Activated CD8-positive, alpha-beta memory T cell treated with anti-CD3 and anti-CD28 coated beads, Interleukin-2, amount 50 U/mL, for 4 hours (primary cell): Measurements from ENCODE around the gene ZNF789.
"Not testable (repeated sequence)": the region's sequence is repeated elsewhere in the genome, so short reads cannot be mapped to it uniquely, and the experiment has no call there.

Experiments used
- DNase-seq: peaks from one replicate; pipeline ENCODE4 v3.0.0-alpha.2; 2020

The ZNF789 gene

DNA sequence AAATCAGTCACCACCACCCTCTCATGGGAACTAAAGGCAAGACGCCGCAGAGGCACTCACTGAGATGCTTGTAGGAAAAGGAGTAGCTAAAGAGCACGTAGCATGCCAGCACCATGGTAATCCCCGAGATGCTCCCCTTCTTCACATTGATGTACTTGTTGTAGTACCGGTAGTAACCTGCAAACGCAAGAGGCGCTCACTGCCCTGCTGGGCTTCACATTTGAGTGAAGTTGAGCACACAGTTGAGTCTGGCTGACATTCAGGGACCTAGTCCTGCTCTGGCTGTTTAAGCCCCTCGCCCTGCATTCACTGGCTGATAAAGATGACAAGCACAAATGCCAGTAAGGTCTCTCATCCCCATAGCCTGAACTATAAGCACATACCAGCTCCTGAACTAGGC lies 13.6 kb upstream of the ZNF789 start:
- no peak for DNase-seq

DNA sequence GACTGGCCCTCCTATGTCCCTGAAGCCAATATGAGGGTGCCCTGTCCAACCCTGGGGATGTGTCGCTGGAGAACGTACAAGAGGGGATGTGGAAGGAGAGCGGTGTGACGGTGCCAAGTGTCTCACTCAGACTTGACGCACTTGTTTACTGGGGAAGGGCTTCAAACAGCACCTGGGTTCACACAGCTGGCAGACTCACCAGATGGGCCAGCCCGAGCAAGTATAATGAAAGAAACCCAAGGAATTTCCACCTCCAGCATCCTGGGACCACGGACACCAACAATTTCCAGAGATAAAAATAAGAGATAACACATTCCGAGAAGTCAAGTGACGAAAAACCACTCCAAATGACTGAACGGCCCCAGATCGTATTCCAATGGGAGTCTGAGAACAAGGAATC lies 12.0 kb upstream of the ZNF789 start:
- no peak for DNase-seq

DNA sequence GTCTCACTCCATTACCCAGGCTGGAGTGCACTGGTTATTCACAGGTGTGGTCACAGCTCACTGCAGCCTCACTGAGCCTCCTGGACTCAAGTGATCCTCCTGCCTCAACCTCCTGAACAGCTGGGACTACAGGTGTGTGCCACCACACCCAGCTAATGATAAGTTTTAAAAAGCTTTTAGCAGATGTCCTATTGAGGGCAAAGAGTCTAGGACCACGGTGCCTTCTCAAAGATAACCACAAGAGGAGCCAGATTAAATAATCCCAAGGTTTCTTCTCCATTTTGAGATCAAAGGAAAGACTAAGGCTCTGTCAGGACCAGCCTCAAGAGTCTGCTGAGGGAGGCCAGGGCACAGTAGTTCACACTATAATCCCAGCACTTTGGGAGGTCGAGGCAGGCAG lies 11.5 kb upstream of the ZNF789 start:
- DNase-seq, result no peak

DNA sequence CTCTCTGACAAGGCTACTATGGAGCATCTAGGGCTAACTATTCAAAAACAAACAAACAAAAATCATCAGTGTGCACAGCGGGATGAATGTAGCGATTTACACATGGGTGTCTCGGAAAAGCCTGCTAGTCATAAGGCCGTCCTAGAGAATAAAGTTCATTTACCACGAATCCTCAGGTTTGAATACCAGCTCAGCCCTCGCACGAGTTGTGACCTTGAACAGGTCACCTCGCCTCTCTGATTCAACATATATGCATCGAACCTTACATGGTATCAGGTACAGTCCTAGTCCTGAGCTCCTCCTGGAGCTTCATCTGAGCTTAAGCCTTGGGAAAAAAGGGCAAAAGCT lies 7.3 kb upstream of the ZNF789 start:
- DNase-seq, result no peak

DNA sequence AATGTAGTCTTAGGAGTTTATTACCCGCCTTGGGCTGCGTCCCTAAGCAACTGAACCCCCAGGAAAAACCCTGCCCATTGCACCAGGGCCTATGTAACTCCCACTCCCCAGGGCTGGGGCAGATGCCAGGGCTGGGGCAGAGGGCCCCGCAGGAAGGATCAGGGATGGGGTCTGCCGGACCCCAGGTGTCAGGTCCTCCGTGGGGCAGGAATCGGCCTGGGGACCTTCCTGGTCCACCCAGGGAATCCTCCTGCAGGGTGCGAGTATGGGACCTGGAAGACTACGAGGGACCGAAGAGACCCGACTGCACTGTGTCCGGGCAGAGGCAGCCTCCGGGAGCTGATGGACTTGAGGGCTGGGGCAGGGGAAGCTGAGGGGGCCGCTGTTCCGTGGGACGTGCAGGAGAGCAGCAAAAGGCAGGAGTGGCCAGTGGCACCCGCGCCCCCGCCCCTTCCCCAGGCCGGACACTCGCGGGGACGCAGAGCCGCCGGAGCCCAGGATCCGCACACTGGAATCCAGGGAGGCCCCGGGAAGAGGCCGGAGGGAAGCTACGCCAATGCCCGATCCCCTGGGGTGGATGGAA lies 4.3 kb upstream of the ZNF789 start:
- DNase-seq, result no peak

DNA sequence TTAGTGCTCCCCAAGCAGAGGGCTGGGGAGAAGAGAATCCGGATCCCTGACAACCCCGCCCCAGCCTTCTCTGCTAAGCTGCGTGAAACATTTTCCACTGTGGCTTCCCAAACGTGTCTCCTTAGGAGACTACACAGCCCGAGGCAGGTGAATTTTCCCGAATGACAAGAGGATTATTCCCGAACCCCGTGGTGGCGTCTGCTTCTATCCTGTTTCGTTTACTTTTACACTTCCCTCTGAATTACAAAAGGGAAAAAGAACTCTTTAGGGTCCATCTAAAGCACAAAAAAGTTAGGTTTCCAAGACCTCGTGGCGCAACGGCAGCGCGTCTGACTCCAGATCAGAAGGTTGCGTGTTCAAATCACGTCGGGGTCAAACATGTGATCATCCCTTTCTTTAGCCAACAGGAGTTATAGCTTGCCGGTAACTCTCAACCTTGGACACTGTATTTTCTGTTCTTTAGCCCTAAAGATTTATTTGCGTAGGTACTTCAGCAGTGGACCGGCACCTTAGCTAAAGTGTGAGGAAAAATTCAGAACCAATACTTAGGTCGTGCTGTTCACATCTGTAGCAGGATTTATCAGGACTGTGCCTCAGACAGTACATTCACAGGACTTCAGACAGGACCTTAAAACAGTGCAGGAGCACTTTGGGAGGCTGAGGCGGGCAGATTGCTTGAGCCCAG lies 3.2 kb upstream of the ZNF789 start:
- no peak for DNase-seq

DNA sequence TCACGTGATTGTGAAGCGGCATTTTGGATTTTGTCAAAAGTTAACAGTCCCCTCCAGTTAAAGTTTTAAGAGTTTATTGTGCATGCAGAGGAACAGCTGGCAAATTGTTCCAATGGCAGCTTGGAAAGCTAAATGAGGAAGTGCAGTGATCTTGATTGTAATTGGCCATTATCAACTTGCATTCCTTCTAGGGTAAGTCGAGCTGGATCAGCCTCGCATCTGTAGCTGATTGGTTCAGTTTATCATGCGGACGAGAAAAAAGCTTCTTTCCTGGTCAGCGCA lies 566 bp downstream of the ZNF789 start:
- DNase-seq, result no peak

DNA sequence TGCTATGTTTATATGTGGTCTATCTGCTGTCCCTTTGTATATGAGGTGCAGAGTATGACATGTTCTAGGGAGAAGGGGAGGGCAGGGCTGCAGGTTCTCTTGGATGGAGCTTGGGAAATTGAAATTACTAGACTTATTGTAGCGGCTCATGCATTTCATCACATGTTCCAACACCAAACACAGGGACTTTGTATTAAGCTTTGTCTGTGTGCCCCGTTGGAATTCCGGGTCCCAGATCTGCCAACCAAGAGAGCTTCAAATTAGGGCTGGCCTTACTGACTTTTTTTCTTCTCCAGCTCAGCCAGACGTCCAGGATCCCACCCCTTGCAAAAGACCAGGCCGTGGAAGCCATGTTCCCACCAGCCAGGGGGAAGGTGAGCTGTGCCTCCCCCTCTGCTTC lies 3.4 kb downstream of the ZNF789 start:
- no peak for DNase-seq

DNA sequence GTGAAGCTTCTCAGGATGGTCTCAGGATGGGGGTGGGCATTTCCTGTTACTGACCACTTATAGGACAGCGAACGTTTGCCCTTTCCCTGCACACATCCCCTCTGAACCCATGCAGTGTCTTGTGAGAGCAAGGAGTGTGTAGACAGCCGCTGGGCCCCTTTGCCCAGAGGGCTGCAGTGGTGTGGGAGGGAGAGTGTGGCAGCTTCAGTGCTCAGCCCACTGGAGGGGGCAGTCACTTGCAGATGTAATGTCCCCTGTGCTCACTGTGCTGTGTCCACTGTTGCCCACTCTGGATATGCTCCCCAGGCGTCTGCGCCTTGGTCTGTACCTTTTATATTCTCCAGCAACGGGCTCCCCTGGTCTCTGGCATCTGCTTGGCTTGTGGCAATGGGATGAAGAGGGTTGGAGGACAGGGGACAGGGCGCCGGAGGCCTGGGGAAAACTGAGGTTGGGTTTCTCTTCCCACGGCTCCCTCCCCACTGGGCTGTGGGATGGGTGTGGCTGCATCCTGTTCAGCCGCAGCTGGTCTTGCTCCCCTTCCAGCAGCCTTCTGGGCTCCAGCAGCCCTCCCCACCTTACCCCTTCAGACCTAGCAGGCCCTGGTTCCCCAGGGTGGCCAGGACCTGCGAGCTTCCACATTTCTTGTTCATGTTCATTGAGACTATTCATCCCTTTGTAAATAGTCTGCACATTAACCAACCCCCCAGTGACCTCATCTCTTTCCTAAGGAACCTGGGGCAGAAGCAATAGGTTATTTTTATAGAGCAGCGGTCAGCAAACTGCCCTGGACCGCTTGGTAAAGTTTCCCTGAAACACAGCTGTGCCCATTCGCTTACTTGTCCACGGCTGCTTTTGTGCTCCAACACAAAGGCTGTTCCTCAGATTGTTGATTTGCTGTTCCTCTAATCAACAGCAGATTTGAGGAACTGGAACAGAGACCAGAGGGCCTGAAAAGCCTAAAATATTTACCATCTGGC lies 6.1 kb downstream of the ZNF789 start:
- DNase-seq, result no peak

DNA sequence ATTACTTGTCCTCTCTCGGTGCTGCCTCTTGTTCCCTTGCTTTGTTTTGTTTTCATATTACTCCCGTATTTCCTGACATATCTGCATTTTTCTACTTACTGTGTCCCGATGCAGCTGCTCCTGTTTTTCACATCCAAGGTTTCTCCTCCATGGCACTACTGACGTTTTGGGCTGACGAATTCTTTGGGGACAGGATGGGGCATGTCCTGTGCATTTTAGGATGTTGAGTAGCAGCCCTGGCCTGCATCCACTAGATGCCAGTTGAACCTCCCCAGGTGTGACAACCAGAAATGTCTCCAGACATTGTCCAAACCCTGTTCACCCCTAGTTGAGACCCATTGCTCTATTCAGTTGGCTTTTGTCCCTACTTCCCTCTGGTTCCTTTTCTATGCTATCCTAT lies 12.4 kb downstream of the ZNF789 start:
- DNase-seq, result no peak

DNA sequence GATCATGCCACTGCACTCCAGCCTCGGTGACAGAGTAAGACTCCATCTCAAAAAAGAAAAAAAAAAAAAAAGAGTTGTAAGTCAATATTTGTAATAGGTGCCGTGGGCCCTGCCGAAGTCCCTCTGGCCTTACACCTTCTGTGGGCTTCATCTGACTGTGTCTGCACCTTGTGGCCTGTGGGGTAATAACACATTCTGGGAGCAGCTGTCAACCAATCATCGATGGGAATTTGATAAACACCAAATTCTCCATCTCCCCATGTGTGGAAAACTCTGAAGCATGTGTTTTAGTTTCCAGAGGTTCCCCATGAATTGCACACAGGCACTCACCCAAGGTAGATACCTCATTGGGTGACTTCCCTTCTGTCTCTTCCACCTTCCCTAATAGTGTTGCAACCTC lies 16.5 kb downstream of the ZNF789 start:
- no peak for DNase-seq

DNA sequence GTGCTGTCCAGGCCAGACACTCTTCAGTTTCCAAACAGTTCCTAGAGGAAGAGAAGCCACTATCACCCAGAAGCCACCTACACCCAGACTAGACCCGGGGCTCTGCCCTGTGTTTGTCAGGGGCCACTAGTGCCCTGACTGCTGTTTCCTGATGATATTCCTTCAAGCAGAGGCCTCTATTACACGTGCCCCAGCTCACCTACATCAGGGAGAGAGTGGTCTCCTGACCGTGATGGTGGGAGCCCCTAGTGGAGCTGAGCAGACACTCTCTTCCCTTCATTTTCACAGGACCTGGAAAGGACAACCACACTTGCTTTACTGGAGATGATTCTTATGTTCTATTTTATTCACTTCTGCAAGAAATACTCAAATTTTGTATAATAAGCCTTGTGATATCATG lies 18.2 kb downstream of the ZNF789 start:
- DNase-seq, result no peak

DNA sequence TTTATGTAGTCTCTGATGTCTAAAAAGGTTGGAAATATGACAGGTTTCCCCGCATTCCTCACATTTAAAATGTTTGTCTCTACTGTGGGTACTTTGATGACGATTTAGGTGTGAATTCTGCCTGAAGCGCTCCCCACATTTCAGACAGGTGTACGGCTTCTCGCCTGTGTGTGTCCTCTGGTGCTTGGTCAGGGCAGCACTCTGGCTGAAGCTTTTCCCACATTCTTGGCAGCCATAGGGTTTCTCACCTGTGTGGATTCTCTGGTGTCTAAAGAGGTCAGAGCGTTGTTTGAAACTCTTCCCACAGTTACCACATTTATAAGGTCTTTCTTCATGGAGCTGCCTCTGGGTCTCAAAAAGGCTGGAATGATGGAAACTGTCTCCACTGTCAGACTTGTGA lies 21.1 kb downstream of the ZNF789 start:
- no peak for DNase-seq

DNA sequence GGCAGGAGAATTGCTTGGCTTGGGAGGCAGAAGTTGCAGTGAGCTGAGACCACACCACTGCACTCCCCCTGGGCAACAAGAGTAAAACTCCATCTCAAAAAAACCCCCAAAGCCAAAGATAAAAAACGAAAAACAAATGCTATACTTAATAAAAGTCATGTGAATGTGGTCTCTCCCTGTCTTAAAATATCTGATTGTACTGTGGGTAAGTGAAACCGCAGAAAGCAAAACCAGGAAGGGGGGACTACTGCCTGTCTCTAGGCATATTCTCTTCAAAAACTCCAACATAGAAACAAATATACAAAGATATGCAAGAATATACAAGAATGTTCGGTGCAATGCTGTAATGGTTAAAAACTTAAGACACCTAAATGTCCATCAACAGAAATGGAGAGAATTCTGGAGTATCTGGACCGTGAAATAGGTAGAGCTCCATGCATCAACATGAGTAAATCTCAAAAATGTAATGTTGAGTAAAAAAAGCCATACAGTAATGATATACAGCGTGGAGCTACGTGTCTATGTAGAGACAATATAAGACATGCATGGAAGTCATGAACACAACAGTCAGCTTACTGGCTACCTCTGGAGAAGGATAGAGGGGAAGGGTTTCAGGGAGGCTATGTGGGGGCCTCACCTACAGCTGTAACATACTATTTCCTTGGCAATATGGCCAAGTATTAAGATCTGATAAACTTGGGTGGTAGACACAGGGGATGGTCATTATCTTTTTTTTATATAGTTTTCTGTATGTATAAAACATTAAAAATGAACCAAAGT lies 25.3 kb downstream of the ZNF789 start:
- no peak for DNase-seq

DNA sequence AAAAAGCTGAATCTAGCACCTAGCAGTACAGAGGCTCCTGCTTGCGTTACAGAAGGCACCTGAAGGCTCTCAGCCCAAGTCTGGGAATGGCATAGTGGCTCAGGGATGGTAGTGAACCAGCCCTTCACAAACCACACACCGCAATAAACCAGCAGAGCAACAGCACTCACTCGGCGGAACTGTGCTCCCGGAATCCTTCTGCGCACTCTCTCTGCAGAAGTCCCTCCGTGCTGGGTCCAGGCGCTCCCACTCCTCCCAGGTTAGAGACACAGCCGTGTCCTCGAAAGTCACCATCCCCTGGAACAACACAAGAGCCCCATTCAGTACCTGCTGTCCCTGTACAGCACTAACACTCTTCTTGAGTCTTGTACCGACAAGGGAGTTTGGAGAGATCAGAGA lies 25.9 kb downstream of the ZNF789 start:
- no peak for DNase-seq

DNA sequence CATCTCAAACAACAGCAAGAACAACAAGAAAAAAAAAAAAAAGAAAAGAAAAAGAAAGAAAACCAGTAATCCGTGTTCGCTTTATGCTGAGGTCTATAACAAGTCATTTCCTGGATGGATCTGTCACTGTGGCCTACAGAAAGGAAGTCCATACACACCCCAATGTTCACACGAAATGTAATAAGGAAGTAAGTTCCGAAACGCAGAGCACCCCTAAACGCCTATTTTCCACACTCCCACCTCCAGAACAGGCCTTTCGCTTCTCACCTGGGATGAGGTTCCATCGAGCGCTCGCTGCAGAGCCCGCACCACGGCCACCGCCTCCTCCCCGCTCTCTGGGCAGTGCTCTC lies 26.7 kb downstream of the ZNF789 start:
- no peak for DNase-seq

DNA sequence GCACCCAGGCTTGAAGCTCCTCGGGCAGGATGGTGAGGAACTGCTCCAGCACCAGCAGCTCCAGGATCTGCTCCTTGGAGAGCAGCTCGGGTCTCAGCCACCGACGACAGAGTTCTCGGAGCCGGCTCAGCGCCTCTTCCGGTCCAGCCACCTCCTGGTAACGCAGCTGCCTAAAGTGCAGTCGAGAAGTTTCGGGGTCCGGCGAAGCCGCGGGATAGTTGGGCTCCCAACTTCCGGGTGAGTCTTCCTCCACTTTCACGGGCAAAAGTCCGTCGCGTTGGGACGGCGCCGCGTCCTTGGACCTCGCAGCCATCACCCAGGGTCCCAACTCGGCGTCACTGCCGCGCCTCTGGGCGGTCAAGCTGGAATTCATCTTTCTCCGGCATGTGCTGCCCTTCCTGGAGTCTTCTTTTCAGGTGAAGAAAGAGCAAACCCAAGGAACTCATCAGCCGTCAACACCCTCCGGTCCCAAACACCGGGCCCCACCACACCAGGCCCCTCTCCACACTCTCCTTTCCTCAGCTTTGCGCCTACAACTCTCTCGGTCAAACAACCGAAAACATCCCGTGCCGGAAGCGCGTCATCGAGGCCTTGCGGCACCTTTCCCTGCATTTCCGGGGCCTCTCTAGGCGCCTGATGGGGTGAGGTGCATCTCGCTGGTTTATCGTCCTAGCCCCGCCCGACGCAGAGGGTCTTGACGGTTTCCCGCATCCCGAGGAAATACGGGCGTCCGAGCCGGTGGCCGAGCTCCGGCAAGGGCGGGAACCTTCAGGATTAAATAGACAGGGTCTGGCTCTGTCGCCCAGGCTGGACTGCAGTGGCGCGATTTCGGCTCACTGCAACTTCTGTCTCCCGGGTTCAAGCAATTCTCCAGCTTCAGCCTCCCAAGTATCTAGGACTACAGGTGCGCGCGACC lies 27.3 kb downstream of the ZNF789 start, which contains the start of gene ZNF394:
ZNF394 (minus strand) TSS at position 561 of the 916 bp plus-strand sequence; CDS start at position 373, 188 bp downstream.
- DNase-seq, result peak; percentile 88

DNA sequence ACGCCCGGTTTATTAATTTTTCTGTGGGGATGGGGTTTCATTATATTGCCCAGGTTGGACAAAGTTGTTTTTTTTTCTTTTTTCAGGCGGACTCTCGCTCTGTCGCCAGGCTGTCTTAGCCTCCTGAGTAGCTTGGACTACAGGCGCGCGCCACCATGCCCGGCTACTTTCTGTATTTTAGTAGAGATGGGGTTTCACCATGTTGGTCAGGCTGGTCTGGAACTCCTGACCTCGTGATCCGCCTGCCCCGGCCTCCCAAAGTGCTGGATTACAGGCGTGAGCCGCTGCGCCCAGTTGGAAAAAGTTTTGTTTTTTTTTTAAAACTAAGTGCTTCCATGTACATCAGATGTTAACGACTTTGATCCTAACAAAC lies 27.9 kb downstream of the ZNF789 start:
- DNase-seq, result no peak

DNA sequence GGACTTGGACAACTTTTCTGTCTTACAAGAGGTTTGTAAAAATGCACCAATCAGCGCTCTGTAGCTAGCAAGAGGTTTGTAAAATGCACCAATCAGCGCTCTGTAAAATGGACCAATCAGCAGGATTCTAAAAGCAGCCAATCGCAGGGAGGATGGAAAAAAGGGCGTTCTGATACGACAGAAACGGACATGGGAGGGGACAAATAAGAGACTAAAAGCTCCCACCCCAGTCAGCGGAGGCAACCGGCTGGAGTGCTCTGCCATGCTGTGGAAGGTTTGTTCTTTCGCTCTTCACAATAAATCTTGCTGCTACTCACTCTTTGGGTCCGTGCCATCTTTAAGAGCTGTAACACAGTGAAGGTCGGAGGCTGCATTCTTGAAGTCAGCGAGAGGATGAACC lies 28.5 kb downstream of the ZNF789 start:
- not testable (repeated sequence) for DNase-seq

DNA sequence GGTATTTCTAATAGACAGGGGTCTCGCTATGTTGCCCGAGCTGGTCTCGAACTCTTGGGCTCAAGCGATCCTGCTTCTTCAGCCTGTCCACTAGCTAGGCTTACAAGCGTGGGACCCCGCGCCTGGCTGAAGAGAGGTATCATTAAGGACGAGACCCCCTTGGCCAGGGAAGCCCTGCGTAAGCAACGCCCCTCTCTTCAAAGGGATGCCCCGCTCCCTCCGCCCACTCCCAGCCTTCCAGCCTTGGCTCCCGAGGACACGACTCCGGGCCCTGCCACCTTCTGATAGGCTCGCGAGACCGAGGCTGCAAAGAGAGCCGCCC lies 31.6 kb downstream of the ZNF789 start:
- no peak for DNase-seq

DNA sequence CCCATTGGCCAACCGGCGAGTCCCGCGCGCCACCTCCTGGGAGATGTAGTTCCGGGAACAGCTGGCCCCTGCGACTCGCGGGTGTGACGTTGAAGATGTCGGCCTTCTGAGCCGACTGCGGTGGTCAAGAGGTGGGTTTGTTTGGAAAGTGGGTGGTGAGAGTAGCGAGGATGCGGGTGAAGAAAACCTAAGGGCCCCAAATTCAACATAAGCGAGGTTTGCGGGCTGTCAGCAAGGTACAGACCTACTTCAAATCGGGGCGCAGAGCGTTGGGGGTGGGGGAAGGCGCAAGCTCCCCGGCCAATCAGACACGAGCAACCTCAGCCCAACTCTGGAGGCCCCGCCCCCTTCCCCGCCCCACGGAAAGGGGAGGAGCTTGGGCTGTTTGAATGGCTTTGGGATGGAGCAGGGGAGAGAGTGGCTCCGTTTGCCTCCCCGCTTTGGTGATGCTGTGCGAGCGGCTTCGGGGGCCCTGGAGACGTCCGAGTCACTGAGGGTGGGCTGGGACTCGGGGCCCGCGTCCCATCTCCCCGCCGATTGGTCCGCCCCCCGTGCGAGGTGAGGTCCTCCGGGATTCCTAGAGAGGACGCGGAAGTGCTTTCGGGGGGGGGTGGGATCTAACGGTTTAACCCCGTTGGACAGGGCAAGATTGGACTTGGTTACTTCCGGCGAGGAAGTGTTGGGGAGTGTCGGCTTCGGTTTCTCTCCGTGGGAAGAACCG lies 32.1 kb downstream of the ZNF789 start, which contains the start of gene ZKSCAN5:
ZKSCAN5 (plus strand) TSS at position 60 of the 721 bp plus-strand sequence. CDS start 1,383 bp downstream, outside the sequence.
- peak; percentile 97 for DNase-seq

DNA sequence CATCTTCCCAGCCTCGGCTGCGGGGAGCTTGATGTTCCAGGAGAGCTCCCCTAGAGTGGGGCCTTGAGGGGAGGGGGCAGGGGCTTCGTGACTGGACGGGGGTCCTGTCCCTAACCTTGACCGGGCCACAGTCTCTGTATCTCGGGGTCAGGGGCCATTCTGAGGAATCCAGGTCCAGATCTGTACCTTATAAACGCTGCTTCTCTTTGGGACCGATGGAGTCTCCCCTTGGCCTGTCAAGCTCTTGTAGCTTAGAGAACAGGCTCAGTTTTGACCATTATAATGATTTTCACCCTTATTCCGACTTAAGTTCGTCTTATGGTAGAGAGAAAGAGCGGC lies 32.6 kb downstream of the ZNF789 start:
- no peak for DNase-seq
